Stimulated activated CD4-positive, alpha-beta T cell treated with anti-CD3 and anti-CD28 coated beads, Interleukin-2, amount 100 ng/mL, for 24 hours (primary cell): ENCODE data around the gene SH3PXD2B.

ENCODE experiments used
- DNase-seq, 2 donors: peaks; one replicate each; pipeline ENCODE4 v3.0.0-alpha.2; 2020

SH3PXD2B gene

DNA sequence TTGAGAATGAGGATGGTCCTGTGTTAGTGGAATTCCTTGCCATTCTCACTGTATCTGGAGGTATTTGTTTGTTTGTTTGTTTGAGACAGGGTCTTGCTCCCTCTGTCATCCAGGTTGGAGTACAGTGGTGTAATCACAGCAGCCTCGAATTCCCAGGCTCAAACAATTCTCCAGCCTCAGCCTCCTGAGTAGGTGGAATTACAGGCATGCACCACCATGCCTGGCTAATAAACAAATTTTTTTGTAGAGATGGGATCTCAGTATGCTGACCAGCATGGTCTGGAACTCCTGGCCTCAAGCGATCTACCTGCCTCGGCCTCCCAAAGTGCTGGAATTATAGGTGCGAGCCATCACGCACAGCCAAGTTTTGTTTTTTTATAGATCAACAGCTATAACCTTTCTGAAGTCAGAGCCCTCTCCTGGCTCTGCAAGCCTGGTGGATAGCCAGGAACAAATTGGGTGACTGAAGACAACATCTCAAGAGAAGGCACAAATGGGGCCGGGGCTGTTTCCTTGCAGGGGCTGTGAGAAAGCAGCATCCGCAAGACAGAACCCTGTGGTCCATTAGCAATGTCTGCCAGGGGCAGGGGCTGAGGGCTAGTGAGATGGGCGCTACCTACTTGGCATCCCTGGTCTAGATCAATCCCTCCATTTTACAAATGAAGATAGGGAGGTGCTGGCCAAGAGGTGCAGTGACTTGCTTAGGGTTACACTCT lies 18.8 kb downstream of the SH3PXD2B start:
- DNase-seq = no peak

DNA sequence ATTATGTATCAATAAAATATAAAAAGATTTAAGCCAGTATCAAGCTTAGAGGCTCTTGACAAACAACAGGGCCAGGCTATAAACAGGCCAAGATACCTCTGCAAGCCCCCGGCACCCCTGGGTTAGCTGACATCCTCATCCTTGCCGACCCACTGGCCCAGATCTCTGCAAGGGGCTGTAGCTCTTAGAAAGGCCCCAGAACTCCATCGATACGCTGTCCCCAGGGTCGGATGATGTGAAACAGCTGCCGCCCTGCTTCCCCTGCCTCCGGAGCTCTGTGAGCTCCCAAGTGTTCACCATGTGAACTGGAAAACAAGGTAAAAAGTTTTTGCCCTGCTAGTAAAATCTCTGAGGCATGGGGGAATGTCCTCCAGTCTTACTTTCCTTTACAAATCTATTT lies 20.1 kb downstream of the SH3PXD2B start:
- DNase-seq = no peak

DNA sequence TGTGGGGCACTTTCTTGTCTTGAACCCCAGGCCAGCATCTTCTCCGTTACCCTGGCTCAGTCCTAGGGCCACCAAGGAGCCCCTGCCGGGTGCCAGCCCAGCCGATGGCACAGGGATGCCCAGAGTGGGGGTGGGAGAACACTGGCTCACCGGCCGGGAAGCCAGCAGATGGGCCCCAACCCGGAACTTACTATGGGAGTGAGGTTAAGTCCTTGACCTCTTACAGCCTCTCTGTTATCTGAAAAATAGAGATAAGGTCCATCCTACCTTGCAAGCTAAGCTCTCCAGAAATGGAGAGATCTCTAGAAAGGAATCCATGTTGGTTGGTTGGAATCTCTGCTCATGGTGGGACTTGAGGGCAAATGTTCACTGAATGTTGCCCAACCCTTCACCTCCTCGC lies 20.8 kb downstream of the SH3PXD2B start:
- no peak for DNase-seq

DNA sequence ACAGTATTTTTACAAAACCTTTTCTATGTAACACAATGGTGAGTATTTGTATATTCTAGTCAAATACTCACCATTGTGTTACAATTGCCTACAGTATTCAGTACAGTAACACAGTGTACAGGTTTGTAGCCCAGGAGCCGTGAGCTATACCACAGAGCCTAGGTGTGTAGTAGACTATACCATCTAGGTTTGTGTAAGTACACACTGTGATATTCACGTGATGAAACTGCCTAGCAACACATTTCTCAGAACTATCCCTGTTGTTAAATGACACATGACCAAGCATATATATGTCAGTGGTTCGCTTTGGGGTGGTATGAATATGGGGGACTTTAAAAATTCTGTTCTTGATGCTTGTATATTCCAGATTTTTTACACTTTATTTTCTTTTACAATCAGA lies 21.3 kb downstream of the SH3PXD2B start:
- no peak for DNase-seq

DNA sequence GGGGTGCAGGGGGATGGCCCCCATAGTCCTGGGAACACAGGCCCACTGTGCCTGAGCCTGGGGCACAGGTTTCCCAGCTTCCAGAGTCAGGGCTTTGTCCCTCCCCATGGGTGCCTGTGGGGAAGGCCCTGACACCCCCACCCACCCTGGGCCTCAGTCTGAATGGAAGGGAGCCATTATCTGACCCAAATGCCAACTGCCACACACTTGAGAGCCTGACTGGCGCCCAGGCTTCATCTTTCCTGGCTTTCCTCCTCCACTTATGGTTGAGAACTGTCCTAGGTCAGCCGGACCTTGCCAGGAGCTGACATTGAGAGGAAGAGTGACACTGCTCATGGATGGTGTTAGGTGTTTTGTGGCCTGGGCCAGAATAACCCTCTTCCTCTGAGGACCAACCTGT lies 24.0 kb downstream of the SH3PXD2B start:
- DNase-seq = no peak

DNA sequence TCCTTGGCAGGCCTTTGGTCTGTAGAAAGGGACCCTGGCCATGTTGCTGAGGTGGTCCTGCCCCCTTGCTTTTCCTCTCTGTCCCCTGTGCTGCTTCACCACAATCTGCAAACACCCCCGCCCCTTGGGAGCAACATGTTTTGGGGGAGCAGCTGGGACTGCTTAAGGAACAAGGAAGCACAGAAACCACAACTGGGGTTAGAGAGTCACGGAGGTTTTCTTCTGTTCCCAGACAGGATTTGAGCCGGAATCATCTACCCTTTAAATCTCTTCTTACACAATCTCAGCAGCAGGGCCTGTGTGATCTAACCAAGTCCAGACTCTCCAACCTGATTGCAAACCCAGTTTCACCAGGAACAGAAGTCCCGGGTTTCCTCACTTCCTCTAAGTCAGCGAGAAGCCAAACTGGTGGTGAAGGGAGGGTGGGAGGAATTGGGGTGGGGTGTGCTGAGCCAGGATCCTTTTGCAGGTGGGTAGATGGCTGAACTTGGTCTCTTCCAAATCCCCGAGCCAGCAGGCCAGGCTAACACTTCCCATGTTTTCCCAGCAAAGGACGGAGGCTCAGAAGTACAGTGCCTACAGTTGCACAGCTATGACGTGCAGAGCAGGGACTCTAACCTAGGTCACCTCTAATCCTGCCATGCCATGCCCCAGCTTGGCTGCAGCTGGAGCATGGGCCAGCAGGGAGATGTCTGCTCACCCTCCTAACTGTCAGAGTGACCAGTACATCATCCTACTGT lies 25.0 kb downstream of the SH3PXD2B start:
- no peak for DNase-seq

DNA sequence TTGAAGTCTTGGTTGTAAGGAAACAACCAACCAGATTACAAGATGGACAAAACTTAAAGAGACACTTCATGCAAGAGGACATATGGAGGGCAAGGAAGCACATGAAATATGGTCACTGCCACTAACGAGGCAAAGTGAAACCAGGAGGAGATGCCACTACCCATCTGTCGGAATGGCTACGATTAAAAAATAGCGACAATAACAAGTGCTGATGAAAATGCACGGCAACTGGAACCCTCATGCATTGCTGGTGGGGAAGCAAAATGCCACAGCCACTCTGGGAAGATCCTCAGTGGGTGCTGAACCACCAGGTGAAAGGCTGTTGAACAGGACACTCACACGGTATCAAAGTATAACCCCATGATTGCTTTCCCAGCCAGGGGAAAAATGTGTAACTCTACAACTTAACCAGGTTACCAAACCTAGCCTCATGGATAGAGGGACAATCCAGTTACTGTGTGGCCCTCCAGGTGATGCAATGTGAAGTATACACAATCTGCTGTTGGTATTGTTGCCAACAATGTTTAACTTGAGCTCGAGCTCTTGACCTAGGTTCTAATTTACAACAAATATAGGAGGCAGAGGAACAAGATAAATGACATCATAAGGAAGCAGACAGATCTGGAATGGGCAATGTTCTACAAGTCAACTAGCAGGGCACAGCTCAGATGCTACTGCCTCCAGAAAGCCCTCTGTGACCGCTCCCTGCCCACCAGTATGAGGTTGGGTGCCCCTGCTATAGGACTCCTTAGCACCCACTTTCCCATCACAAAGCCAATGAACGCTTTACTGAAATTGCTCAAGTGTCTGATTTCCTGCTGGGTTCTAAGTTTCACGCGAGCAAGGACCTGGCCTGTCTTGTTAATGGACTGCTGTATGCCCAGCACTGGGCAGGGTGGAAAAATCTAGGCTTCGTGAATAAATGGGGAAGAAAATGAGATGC lies 25.8 kb downstream of the SH3PXD2B start:
- DNase-seq = no peak

DNA sequence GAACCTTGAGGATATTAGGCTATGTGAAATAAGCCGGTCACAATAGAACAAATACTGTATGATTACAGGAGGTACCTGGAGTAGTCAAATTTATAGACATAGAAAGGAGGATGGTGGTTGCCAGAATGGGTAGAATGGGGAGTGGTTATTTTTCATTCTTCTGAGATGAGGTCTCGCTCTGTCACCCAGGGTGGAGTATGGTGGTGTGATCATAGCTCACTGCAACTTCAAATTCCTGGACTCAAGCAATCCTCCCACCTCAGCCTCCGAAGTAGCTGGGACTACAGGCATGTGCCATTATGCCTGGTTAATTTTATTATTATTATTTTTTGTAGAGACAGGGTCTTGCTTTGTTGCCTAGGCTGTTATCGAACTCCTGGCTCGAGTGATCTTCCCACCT lies 27.1 kb downstream of the SH3PXD2B start:
- no peak for DNase-seq

DNA sequence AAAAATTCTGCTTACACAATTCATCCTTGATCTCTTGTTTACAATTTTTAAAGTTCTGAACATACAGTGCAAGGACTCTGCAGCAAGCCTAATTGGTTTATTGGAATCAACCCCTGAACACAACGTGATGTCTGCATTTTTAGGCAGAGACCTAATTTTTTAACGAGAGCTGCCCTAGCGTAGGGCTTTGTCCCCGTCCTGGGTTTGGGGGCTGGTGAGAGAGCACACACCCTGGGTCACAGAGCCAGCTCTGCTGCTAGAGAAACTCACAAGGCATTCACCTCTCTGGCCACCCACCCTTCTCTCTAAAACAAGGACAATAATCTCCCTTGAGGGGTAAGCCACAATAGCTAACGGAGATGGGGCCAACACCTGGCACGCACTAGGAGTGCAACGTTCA lies 28.2 kb downstream of the SH3PXD2B start:
- no peak for DNase-seq

DNA sequence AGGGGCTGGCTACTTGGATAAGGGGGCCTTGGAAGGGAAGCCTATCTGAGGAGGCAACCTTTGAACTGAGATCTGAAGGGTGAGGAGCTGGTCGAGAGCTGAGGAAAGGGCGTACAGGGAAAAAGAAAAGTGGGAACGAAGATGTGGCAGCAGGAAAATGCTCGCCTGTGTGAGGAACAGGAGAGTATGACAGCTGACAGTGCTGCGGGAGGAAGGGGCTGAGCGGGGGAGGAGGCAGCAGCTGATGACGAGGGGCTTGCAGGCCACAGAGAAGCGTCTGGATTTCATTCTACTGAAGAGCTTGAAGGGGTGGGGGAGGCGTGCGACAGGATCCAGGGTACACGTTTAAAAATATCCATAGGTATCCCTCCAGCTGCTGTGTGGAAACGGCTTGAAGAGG lies 28.9 kb downstream of the SH3PXD2B start:
- no peak for DNase-seq

DNA sequence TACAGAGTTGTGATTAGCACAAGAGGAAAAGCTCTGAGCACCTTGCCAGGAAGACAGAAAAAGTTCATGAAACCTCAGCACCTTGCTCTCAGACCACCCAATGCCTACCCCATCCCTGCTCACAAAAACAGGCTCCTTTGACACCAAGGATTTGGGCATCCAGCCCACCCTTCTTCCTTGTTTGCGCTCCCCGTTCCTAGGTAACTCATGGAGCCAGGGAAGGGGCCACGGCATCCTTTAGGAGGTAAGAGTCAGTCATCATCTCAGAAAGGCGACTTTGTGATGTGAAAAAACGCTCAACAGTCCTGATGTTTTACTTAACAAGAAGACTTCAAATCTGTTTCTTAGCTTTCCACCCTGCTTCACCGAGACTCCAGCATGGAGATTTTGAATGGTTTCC lies 29.5 kb downstream of the SH3PXD2B start:
- no peak for DNase-seq

DNA sequence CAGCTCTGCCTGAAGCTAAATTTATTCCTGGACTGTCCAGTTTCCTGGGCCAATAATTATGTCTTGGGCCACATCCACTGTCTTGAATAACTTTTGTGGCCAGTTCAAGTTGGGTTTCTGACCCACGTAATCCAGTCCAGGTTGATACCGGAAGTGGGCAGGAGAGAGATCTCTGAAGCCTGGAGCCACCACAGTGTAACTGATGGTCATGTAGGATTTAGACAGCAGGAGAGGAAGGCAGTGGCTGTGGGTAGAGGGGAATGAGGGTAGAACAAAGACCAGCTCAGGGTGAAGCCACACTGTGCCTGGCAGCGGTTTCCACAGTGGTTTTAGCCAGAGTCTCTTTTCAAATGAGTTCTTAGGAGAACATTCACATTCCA lies 30.2 kb downstream of the SH3PXD2B start:
- DNase-seq = no peak

DNA sequence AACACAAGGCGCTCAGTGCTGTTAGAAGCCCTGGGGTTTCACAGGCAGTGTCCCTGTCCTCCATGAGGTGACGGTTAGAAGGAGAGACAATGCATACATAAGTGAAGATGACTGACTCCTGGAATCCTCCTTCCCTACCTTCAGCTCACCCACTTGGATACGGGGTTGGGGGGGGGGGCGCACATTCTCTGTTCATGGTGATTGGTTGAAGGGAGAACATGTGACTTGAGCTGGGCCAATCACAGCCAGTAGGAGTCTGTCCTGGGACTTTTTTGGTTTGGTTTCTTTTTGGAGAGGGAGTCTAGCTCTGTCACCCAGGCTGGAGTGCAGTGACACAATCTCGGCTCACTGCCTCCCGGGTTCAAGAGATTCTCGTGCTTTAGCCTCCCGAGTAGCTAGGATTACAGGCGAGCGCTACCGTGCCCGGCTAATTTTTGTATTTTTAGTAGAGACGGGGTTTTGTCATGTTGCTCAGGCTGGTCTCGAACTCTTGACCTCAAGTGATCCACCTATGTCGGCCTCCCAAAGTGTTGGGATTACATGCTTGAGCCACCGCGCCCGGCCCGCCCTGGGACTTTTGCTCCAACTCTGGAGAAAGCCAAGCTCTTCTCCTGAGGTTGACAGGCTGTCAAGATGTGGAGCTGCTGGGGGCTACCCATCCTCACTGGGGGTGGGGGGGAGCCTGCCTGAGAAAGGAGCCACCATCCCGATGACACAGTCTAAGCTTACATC lies 30.8 kb downstream of the SH3PXD2B start:
- no peak for DNase-seq

DNA sequence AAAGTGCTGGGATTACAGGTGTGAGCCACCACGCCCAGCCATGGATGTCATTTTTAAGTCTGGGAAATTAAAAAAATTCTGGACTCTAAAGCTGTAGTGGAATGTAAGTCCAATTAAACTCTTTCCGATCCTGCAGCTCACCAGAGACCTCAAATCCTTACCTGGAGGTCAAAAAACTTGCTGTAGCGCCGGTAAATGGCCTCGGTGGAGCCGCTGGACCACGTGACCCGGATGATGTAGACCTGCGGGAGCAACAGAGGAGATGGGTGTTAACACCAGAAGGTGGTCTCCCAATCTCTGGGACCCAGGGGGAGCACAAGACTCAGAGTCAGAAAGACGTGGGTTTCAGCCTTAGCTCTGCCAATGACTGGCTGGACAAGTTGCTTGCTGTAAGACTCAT lies 32.1 kb downstream of the SH3PXD2B start:
- no peak for DNase-seq

DNA sequence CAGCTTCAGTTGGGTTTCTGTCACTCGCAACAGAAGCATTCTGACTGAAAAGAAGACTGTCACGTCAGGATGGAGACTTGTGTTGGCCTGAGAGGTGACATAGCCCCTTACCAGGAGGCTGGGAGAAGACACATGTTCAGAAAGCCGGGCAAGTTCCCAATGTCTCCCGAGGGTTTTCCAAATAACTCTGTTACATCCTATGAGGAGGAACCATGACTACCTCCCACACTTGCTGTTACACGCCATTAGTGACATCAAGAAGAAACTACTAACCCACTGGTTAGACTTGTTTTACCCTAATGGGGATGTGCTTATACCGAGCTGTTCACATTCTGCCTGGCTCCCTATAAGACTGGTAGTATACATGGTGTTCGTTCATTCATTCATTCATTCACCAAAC lies 33.3 kb downstream of the SH3PXD2B start:
- DNase-seq = no peak

DNA sequence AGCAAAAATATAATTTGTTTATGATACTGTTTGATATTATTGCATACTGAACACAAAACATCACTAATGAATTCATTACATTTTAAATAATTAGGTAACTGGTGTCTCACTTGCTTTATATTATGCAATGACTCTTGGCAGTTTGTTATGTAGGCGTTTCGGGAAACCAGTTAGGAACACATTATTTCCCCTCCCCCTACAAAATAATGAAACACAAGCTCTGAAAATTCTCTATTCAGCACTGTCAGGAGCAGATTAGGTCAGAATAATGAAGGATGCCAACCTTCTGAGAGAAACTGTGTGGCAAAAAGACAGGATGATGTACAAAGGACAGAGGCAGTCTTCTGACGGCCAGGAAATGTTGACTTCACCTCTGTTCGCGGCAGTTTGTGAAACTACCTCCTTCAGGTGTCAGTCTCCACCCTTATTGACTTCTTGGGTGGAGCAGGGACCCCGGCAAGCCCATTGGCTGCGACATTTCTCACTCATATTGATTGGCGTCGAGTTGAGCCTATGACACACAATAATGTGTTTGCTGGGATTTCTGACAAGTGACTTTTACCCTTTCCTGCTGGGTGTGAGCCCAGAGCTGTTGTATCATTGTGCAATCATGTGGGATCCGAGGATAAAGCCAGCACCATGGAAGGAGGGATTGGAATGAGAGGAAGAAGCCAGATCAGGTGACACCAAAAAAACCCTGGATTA lies 33.9 kb downstream of the SH3PXD2B start:
- no peak for DNase-seq

DNA sequence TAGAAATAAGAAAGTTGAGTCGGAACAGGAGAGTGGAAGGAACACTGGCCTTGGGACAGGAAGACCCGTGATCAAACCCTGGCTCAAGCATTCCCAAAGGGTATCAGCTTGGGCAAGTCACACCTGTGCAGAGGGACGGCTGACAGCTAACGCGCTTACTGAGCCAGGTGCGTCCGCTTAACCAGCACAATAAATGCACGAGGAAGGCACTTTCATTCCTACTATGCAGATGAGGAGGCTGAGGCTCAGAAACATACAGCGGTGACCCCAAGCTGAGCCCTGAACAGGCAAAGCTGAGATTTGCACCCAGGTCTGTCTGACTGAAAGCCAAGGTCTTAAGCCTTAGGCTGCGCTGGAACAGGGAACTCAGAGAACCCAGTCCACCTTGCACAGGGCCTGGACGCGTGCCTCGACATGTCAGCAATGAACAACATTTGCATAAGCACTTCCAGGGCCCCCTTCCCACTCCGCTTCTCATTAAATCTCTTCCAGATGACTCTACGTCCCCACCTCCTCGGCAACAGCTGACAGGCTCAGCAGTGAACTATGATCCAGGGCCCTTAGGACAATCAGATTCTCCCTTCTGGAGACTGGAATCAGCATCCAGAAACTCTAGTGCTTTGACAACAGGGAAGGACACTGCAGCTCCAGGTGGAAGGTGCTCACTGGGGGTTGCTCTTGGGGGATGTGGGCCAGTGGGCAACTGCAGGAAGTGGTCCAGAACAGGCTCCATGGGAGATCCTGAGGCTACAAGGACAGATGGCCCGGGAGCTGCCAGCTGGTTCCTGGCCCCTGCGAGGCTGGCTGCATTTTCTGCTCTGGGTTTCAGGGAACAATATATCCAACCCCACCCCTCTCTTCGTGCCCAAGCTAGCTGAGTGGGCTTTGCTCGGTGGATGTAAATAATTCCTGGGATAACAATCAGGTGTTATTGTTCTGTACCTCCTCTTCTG lies 35.2 kb downstream of the SH3PXD2B start:
- DNase-seq = no peak

DNA sequence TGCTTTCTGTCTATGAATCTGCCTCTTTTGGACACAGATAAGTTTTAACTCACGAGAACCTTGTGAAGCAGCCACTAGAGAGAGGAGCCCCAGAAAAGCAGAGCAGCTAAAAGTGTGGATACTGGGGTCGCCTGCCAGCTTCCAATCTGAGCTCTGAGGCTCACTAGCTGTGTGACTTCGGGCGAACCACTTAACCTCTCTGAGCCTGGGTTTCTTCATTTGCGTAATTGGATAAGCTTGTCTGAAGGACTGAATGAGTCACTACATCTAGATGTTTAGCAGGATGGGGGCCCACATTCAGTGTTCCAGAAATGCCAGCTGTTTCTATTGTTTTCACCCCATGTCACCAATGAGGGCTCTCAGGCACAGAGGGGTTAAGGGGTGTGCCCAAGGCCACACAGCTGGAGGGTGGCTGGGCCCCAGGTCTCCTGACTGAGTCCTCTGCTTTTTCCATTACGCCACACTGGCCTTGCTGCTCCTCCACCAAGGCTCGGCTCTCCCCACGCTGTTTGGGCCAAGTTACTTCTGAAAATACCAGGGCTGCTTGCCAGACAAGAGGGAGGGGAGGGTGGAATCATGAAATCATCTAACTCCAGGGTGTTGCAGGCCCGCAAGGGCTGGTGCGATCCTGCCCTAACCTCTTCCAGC lies 36.2 kb downstream of the SH3PXD2B start:
- no peak for DNase-seq

DNA sequence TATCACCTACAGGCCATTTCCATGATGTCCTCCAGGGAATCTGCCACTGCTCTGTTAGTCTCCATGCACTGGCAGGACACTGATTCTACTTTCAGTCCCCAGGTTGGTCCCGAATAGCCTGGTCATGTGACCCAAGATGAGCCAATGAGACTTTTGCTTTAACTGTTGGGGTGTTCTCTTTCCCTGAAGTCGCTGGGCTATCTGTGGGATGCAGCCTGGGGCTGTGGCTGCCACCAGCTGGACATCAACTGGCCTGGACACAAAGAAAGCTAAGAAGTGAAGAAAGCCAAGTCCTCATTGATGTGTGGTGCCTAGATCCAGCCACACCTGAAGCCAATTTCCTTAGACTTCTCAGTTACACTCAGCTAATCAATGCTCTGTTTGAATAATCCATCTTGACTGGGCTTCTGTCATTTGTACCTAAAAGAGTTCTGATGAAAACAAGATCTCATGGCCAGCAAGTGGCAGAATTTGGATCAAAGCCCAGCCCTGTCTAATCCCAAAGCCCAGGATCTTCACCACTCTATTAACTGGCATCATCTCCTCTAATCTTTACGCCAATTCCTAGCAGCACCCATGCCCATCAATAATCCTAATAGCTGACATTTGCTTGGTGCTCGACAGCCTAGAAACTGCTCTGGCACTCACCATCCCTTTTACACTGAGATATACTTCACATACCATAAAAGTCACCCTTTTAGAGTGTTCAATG lies 37.0 kb downstream of the SH3PXD2B start:
- no peak for DNase-seq
